GM19099 (cell line): ENCODE data around the gene PIF1.

Source experiments
- POLR2A ChIP-seq: IDR thresholded peaks from 3 replicates; pipeline ENCODE4 v1.6.1; 2011; ENCODE audit warnings: low read depth; ENCODE audit not compliant: insufficient read length; ENCODE audit errors: extremely low read depth

PIF1 gene

DNA sequence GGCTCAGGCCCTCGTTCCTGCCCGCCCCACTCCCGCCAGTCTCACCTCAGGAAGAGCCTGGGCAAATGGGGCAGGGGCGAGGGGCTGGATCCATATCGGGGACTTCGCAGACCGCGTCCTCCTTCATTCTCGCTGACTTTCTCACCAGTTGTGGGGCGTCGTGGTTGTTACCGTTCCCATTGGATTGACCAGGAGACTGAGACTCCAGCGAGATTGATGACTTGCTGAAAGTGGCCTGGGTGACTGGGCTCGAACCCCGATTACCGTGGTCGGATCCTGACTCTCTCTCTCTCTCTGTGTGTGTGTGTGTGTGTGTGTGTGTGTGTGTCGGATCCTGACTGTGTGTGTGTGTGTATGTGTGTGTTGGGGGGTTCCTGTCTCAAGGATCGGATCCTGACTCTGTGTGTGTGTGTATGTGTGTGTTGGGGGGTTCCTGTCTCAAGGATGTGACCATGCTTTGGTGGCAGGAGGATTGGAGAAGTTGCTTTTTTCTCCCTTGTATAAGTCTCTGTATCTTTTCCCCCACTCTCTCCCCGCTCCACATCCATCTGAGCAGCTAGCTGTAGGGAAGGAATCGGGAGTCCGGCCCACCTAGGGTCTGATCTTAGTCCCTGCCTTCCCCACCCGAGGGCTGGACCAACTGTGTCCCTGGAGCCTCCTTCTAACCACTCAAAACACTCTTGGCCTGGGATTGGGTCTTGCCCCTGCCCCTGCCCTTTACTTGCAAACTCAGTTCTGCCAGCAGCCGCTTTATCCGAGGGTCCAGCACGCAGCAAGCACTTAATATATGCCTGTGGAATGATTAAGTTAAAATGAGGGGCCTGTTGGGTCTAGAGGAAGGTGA is 16.9 kb upstream of the PIF1 start:
- no peak for TF ChIP-seq POLR2A

- TF ChIP-seq POLR2A = peak; percentile 98
Observed at GRCh38 chr15:64841344-64842095, 16.1 kb upstream of the PIF1 start, which contains the start of gene PLEKHO2. TSS of gene PLEKHO2 (plus strand) at chr15:64841915. CDS start at chr15:64842017, 102 bp downstream.

DNA sequence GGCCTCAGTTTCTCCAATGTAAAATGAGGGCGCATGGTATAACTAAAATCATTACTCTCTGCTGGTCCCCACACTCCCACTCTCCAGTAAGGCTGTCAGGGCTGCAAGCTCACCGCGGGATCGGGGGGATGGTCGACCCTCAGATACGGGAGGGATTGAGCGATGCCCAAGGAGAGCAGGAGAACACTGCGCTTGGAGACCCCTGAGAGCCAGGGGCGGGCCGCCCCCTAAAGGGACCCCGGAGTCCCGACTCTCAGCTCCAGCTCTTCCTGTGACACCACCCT is 15.6 kb upstream of the PIF1 start:
- no peak for TF ChIP-seq POLR2A

GRCh38 chr15:64837502-64837901 is 12.1 kb upstream of the PIF1 start:
- TF ChIP-seq POLR2A = no peak

DNA sequence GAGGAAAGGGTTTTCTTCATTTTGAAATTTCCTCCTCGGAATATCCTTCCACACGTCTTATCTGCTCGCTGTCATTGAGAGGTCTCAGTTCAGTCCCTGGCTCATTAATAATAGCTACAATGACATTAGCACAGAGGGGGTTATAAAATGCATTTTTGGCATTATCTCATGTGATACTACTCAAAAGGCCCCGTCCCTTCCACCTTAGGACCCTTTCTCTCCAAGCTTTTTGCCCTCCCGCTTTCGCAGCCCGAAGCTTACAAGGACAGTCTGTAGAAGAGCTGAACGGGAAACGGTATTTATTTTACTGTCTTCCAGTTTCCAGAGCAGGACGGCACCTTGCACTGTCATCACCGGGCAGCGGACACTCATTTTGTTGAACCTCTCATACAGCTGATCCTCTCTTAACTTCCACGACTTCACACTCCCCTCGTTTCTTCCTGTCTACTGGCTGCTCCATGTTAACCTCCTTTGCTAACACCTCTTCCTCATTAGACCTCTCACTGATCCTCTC is 10.6 kb upstream of the PIF1 start:
- TF ChIP-seq POLR2A = no peak

- no peak for TF ChIP-seq POLR2A
Observed at GRCh38 chr15:64833690-64834089, 8.2 kb upstream of the PIF1 start.

- TF ChIP-seq POLR2A = no peak
Observed at GRCh38 chr15:64828985-64829384, 3.5 kb upstream of the PIF1 start.

DNA sequence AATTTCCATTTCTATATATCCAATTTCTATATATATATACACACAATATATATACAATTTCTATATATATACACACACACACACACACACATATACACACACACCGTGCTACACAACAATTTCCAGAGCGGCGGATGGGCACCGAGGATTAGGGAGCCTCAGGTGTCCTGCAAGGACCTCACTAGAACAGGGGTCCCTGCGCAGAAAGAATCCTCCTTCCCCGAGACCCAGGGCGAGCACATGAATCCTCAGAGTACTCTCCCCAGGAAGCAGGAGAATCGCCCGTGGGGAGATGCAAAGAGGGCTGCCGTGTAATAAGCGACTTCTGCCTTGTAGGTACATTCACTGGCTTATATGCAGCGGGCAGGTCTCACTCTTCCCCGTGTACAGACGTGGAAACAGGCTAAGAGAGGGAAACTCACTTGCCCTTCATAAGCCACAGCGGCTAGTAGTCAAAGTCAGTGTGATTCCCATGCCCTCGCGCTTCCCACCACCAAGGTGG is 467 bp downstream of the PIF1 start:
- TF ChIP-seq POLR2A = no peak

DNA sequence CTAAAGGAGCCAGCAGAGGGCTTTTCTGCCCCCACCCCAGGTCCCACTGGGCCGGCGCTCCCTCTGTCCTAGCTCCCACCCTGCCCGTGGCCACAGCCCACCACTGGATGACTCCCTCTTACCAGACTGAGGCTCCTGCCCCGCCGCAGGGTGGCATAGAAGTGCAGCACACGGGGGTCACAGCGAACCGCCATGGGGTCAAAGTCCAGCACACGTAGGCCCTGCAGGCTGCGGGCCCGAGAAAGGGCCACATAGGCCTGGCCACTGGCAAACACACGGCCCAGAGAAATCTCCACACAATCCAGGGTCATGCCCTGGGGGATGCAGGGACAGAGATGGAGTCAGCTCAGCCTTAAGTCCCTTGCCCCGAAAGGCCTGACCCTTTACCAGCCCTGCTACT is 9.0 kb downstream of the PIF1 start:
- TF ChIP-seq POLR2A = no peak

DNA sequence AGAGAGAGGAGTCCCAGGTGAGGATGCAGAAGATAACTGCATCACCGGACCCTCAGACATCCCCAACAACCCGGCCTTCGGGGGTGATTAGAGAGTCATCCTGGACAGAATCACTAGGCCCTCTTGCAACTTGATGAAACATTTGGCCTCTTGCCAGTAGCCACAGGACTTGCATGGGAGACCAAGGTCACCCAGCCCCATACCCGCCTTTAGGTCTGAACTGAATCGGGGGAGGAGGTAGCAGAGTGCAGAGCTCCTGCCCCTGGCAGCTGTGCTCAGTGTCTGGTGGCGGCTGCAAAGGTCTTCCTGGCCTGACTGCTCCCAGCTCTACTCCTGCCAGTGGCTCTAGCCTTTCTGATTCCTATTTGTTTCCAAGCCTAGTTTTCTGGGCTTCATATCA is 12.4 kb downstream of the PIF1 start:
- peak; percentile 14 for TF ChIP-seq POLR2A

DNA sequence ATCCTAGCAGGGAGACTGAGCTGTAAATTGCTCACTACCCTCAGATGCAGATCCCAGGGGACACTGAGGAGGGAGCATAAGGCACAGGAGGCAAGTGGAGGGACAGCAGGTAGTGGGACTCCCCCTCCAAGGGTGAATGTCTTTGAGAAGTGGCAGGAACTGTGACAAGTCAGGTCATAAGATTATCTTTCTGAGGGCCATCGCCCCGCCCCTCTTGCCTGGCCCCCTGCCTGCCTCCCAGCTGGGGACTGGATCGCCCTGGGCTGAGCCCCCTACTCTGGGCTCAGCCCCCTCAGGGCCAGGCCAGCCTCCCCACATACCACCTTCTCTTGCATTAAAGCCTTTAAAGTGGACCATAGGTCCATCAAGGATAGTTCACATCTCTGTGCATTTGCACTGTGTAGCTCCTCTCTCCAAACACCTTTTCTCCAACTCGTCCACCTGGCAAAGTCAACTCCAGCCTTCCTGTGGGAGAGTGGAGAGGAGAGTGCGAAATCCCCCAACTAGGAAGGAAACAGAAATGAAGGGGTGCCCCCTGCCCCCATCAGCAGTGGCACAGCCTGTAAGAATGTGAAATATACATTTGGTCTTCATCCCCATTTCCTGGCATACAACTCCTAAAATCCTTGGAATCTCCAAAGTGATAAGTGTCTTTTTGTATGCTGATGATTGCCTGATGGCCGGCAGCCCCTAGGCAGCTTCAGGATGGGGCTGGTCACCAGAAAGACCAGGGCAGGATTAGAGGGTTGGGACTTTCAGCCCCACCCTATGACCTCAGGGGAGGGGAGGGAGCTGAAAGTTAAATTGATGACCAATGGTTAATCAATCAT is 14.7 kb downstream of the PIF1 start:
- no peak for TF ChIP-seq POLR2A

DNA sequence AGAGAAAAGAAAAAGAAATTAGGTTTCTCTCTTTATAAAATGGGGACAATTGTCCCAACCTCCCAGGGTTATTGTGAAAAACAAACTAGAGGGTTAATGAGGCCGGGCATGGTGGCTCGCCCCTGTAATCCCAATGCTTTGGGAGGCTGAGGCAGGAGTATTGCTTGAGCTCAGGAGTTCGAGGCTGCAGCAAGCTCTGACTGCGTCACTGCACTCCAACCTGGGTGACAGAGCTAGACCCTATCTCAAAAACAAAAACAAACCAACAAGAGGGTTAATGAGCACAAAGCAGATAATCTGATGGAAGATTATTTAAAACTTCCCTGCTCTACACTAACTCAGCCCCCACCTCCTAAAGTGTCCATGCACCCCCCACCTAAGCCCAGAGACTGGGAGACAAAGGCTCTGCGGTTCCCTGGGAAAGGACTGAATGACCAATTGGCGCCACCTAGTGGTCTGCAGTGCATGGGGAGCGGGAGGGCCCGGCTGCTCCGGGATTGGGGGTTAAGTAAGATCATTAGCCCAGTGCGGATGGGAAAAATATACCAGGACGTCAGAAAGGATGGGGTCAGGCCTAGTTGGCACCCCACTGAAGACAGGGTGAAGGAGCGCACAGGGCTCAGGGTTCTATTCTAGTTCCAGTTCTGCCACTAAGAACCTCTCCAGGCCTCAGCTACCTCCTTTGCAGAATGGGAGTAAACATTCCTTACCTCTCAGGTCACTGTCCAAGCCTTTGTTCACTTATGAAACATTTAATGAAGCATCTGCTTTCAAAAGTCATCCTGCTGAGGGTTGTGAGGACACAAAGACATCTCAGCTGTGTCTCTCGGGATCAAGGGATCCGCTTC is 15.6 kb downstream of the PIF1 start:
- no peak for TF ChIP-seq POLR2A

DNA sequence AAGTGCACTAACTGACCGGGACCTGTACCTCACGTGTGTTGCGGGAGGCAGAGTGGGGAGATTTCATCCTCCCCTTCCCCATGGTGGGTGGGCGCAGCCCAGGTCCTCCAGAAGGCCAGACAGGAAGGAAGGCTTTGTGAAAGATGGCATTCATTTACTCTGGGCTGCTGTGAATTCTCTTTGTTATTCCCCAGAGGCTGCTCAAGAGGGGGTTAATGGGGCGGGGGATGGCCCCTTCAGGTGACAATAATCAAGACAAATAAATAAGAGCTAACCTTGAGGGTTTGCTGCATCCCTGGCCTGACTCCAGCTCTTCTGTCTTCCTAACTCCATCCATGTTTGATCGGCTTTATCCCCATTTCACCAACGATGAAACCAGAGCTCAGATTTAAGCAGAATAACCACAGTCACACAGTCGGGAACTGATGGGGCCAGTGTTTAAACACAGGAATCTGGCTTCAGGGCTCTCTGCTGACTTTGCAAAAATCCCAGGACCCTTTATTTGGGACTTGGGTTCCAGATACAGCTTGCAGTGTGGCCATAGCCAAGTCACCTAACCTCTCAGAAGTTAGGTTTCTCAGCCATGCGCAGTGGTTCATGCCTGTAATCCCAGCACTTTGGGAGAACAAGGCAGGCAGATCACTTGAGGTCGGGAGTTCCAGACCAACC is 16.5 kb downstream of the PIF1 start:
- no peak for TF ChIP-seq POLR2A
